ELF-1 (cell line): ENCODE results near the gene ZFYVE28.

Source experiments
- DNase-seq: peaks from one replicate; pipeline ENCODE4 v3.0.0-alpha.2; 2016; ENCODE audit warnings: low read depth, low spot score

The ZFYVE28 gene

GRCh38 chr4:2304321-2304876 lies 114.0 kb downstream of the ZFYVE28 start:
- no peak for DNase-seq

- DNase-seq, result no peak
These were observed 114.6 kb downstream of the ZFYVE28 start for GRCh38 chr4:2303686-2304320.

GRCh38 chr4:2303121-2303685 lies 115.2 kb downstream of the ZFYVE28 start:
- no peak for DNase-seq

GRCh38 chr4:2302387-2303119 lies 115.9 kb downstream of the ZFYVE28 start:
- DNase-seq, result no peak

DNA sequence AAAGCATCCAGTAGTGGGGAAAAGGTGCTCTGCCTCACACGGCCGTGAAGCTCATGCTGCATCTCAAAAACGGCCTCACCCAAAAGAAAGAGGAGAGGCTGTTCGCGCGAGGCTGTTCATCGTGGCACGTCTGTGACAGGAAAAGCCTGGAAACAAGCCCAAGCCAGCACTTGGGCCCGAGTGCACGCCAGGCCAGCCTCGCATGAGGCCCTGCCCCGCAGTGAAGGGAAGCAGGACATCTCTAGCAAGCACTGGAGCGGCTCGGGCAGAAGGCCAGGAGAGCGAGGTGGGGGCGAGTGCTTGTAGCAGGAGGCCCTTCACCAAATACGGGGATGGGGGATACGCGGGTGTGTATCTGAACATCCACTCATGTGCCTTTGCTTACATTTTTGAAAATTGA lies 116.6 kb downstream of the ZFYVE28 start:
- DNase-seq, result no peak

GRCh38 chr4:2301225-2301642 lies 117.2 kb downstream of the ZFYVE28 start:
- no peak for DNase-seq

GRCh38 chr4:2300431-2301224 lies 117.8 kb downstream of the ZFYVE28 start:
- DNase-seq, result no peak

DNA sequence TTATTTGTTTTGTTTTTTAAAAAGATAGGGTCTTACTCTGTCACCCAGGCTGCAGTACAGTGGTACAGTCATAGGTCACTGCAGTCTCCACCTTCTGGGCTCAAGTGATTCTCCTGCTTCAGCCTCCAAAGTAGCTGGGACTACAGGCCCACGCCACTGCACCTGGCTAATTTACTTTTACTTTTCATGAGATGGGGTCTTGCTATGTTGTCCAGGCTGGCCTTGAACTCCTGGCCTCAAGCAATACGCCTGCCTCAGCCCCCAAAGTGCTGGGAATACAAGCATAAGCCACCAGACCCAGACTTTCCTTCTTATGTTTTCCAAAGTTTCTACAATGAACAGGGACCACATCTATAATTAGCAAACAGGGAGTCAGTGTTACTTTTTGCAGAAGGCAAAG lies 118.7 kb downstream of the ZFYVE28 start:
- DNase-seq, result no peak

- DNase-seq, result no peak
These were observed 119.9 kb downstream of the ZFYVE28 start for GRCh38 chr4:2298532-2298991.

- no peak for DNase-seq
These were observed 120.6 kb downstream of the ZFYVE28 start for GRCh38 chr4:2297606-2298531.

- no peak for DNase-seq
These were observed 121.5 kb downstream of the ZFYVE28 start for GRCh38 chr4:2296631-2297601.

DNA sequence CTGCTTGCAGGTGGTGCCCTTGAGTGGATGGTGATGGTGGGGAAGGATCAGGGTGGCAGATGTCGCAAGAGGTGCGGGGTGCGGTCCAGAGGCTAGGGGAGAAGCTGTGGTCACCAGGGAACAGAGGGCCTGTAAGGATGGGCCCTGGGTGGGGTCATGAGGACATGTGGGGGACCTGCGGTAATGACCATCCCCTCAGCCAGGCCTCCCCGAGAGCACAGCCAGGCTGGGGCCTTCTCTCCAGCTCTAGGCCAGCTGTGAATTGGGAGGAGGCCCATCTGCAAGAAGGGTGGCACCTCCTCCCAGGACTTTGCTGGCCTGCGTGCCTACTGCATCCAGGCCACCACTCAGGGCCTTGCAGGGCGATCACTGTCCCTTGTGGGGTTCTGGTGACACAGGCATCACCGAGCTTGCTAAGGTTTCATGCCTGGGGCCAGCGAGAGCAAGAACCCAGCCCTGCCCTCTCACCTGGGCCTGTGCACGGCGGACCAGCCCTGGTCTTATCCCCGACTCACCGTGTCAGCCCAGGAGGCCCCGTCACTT lies 122.5 kb downstream of the ZFYVE28 start:
- DNase-seq, result no peak

- no peak for DNase-seq
These were observed 122.9 kb downstream of the ZFYVE28 start for GRCh38 chr4:2295500-2295899.

GRCh38 chr4:2292646-2293108 lies 125.8 kb downstream of the ZFYVE28 start:
- DNase-seq, result no peak

GRCh38 chr4:2291705-2292645 lies 126.5 kb downstream of the ZFYVE28 start:
- no peak for DNase-seq

GRCh38 chr4:2290974-2291704 lies 127.3 kb downstream of the ZFYVE28 start:
- DNase-seq, result no peak

DNA sequence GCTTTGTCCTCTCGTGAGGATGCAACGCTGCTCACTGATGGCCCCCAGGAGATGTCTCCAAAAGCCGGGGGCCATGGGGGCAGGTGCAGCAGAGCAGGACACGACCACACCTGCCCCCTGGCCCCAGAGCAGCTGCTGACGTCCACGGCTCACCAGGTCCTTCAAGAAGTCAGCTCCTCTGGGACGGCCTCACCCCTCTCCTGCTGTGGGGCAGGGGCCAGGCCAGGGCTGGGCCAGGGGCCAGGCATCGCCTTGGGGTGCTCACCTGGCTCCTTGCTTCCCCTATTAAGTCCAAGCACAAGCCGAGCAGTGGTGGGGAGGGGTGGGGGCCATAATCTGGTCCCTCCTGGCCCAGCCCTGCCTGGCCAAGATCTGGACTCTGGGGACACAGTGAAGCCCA lies 128.0 kb downstream of the ZFYVE28 start:
- DNase-seq, result no peak
